NCI-H2171 treated with DMSO at 0.1 percent for 48 hours (cell line): ENCODE data around the gene RGPD4.
A peak's percentile ranks its signal among the peaks of the same experiment; 100 is the strongest.
"Not testable (repeated sequence)": the region's sequence is repeated elsewhere in the genome, so short reads cannot be mapped to it uniquely, and the experiment has no call there.

Source experiments
- DNase-seq: peaks from one replicate; lab custom pipeline; 2025; lab: John Stamatoyannopoulos, UW

The RGPD4 gene

DNA sequence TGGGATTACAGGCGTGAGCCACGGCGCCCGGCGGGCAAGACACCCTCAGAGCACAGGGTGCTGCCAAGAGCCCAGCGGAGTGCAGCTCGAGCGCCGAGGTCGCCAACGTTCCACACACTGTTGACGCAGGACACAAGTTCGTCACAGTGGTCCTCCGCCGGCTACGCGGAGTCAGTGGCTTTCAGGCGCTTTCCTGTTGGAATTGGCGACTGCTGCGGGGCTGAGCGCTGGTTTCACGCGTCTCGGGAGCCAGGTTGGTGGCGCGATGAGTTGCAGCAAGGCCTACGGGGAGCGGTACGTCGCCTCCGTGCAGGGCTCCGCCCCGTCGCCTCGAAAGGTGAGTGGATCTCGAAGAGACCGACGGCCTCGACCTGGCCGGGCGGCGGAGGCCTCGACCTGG is at the start of gene RGPD4:
Gene RGPD4, plus strand, starts transcription at position 144 of the 400 bp plus-strand sequence. Its CDS starts 122 bp downstream, at position 266.
- DNase-seq = not testable (repeated sequence)

DNA sequence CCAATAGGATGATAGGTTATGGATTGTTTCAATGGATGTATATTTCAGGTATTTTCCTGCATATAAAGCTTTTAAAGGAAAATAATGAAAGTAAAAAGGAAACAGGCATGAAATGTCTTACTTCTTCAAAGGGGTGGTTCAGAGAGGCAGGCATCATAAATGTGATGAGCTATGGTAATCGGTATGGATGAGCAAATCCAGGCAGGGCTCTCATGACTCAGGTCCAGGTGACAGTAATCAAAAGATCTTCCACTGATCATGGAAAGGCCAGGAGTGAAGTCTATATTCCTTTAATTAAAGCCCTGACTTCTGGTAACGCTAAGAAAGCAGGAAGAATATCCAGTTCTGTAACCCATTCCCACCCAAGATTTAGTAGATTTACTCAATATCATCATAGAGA is 48.7 kb upstream of the RGPD4 start:
- no peak for DNase-seq

DNA sequence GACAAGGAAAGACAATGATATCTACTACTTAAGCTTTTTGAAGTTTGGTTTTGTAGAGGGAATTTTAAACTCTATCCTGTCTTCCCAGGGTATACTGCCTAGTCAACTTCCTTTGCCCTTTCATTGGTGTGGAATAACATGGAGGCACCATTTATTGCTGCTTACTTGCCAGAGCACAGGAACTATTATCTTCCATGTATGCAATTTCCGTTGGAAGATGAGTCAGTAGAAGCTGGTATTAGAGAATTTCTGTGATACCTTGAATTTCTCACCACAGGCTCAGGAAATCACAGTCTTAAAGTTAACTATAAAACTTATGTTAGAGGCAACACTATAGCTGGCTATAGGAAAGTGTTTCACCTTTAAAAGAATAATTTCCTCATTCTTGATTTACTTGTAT is 40.9 kb upstream of the RGPD4 start:
- no peak for DNase-seq

DNA sequence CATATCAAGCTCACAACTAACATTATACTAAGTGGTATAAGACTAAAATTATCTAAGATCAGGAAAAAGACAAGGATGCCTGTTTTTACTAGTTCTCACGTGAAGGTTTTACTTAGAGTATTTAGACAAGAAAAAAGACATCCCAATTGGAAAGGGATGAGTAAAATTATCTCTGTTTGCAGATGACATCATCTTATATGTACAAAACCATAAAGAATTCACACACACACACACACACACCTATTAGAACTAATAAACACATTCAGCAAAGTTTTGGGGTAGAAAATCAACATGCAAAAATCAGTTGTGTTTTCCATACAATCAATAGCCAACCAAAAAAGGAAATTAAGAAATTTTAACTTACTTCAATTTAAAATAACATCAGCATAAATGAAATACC is 35.9 kb upstream of the RGPD4 start:
- no peak for DNase-seq

DNA sequence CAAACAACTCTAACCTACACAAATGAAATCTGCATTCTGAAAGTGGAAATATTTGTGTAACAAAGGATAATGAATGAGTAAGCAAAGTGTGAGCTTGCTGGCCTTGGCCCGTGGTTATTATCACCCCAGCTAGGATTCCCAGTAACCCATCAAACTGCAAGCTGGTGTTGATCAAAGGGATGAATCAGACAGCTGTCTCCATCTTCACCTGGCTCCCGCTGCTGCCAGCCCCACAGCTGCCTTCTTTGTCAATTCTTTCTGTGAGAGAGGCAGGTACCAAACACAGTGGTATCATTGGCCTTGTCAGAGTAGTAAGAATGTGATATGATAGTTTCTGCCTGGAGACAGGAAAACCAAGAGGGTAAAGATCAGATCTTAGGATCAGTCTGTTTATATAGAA is 25.2 kb upstream of the RGPD4 start:
- peak; percentile 72 for DNase-seq

- DNase-seq = no peak
Observed at GRCh38 chr2:107804608-107805498, 21.8 kb upstream of the RGPD4 start.

DNA sequence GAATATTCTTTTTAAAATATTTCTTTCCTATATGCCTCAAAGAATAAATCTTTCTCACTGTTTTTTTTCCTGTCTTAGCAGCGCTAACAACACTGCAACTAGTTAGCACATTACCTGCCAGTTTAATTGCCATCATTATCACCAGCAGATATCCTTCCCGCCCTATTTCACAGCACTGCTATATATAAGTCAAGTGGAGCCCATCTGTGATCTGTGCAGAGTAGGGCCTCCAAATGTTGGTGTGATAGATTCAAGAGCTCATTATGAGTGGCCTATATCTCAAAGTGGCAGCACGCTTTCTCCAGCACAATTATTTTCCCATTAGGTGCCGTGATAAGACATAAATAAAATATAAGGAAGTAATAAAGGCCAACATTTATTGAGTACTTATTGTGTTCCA is 19.8 kb upstream of the RGPD4 start:
- DNase-seq = peak; percentile 50

GRCh38 chr2:107807988-107808387 is 18.7 kb upstream of the RGPD4 start:
- peak; percentile 25 for DNase-seq

- DNase-seq = no peak
Observed at GRCh38 chr2:107808959-107809358, 17.7 kb upstream of the RGPD4 start.

GRCh38 chr2:107809835-107810234 is 16.9 kb upstream of the RGPD4 start:
- peak; percentile 66 for DNase-seq

DNA sequence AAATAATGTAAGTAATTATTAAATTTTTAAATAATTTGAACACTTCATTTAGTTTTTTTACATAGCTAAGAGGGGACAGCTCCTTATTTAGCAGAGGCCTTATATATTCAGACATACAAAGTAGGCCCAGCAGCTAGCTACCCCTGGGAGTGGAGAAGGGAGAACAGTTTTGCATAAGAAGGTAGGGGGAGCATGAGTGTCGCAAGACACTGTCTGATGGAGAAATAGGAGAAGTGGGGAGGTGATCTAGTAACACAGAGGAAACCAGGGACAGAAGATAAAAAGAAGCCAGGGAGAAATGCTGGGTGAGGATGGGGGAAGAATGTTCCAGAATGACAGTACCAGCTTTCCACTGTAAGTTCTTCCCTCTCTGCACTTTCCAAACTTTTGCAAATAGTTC is 16.0 kb upstream of the RGPD4 start:
- DNase-seq = peak; percentile 28

DNA sequence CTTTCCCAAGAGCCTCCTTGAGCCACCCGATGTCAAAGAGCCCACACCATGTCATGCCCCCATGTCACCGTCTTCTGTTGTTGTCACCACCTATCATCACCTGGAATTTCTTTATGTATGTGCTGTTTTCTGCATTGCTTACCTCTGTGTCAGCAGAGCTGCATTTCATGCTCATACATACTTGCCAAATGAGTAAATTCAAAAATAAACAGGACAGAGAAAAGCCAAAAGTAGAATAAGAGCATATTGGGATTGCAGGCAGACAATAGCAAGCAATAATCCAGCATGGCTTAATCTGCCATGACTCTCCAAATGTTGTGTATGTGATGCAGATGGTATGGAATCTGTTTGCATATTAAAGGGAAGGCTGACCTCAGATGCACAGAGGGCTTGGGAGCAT is 15.3 kb upstream of the RGPD4 start:
- DNase-seq = peak; percentile 36

GRCh38 chr2:107812006-107812405 is 14.7 kb upstream of the RGPD4 start:
- peak; percentile 39 for DNase-seq

DNA sequence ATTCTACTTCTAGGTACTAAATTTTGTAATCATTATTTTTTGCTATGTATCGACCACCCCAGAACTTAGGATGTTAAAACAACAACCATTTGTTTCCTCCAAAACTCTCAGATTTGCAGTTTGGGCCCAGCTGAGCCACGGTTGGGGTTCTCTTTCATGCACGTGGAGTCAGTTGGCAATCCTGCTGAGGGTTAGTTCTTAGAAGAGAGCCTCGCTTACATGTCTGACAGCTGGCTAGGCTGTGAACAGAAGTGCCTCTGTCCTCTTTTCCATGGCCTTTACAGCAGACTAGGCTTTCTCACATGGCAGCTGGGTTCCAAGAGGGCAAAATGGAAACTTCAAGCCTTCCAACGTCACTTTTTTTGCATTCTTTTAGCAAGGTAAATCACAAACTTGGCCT is 9.3 kb upstream of the RGPD4 start:
- DNase-seq = no peak

DNA sequence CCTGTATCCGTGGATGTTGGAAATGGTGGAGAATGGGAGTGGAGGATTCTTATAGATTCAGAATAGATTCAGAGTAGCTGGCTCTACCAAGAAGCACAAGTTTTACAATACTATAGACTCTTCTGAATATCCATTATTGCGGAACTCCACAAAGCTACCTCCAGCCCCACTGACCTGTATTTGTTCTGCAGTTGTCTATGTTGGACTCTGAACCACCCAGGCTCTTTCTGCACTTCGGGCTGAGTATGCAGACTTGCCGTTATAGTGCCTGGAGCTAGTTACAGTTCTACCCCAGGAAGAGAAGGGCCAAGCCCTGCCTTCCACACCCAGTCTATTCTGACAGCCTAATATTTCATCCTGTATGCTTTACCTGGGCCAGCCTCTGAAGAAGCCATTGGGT is 4.4 kb upstream of the RGPD4 start:
- no peak for DNase-seq

DNA sequence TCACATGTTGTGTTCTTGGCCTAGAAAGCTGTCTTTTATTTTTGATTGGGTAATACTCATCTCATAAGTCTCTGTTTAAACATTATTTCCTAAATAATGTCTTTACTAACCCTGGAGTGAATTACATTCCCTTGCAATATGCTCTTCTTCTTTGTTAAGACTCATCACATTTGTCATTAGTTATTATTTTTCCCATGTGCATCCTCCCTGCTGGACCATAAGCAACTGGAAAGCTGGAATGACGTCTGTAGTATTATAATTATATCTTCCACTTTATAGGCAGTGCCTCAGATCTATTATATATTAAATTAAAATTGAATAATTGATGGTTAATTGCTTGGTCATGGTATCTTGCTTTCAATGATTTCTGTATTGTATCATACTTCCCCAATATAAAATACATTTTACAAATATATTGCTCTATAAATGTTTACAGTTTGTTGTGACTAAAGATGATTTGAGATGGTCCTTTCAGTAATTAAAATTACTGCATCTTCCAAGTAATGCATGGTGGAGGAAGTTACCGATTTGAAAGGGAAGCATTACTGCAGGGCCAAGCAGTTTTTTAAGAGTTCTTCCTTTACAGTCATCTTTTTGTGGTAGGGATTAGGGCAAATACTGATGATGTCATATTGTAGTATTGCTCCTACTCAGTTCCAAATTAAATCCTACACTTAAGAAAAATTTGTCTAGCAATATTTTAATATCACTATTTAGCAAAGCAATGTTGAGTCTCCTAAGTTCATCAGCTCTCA is 2.1 kb upstream of the RGPD4 start:
- DNase-seq = no peak

- DNase-seq = no peak
Observed at GRCh38 chr2:107825206-107825563, 1.5 kb upstream of the RGPD4 start.

- not testable (repeated sequence) for DNase-seq
Observed at GRCh38 chr2:107829514-107829913, 2.8 kb downstream of the RGPD4 start.

DNA sequence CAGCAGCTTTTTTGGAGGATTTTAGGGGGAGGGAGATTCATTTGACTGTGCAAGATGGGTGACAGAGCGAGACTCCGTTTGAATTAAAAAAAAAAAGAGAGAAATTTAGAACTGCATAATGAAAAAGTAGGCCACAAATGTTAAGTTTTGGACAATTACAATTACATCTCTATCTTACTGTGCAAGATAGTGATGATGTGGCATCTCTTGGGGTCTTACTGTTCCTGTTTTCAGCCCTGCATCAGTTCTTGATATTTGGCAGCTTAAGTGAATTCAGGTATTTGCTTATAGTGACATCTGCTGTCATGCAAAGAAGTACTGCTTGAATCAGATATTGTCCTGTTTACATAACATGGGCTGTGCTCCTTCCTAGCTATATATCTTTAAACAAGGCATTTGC is 6.5 kb downstream of the RGPD4 start:
- not testable (repeated sequence) for DNase-seq

DNA sequence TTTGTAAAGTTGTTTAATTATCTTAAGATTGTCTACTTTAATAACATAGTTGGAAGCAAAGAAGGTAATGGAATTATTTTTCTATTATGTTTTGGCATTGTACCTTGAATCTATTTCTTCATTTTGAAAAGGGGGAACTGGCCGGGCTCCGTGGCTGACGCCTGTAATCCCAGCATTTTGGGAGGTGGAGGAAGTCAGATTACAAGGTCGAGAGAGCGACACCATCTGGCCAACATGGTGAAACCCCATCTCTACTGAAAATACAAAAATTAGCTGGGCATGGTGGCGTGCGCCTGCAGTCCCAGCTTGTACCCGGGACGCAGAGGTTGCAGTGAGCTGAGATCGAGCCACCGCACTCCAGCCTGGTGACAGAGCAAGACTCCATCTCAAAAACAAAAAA is 6.9 kb downstream of the RGPD4 start:
- not testable (repeated sequence) for DNase-seq

DNA sequence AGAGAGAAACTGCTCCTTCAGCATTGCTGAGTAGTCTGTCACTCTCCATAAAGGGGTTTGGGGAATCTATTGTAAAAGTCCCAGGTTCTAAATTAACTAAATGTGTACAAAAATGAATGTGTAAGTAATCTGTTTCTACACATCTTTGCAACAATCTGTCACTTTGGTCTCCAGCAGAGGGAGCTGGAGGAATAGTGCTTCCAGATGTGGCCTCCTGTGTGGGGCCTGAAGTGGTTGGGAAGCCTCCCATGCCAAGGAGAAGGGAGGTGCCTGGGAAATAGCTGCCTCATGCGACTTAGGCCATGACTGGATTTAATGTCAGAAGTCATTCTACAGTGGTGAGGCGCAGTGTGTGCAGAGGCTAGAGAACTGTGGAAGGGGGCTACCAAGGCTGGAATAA is 89.4 kb downstream of the RGPD4 start:
- DNase-seq = peak; percentile 10

GRCh38 chr2:107916696-107917370 is 90.1 kb downstream of the RGPD4 start:
- DNase-seq = not testable (repeated sequence)
